ENCODE measurements around the gene MAPKAPK5. TPM values are rescaled to one million over a fixed set of nuclear protein-coding genes. Genes with fewer than 3 reads are reported as not detected.
"Not testable (repeated sequence)": the region's sequence is repeated elsewhere in the genome, so short reads cannot be mapped to it uniquely, and the experiment has no call there.

MAPKAPK5 gene
- total RNA-seq, 5 donors from 2014 or later (not counting 1 experiment from before 2014, with no cell fraction given) = 59.1 to 70.2 (median 65.3) TPM

GRCh38 chr12:111937429-111937828, 95.4 kb downstream of the MAPKAPK5 start:
- H3K27me3 Mint-ChIP-seq = no peaks in the 10 kb centered on the region

GRCh38 chr12:111942557-111942956, 100.5 kb downstream of the MAPKAPK5 start:
- H3K9me3 ChIP-seq = no peaks in the 10 kb centered on the region
- ATAC-seq (replicated peaks in 1 of 4) (no peak), DNase-seq (no peak)
- Mint-ChIP-seq H3K4me3 (no peak overlapping the region), H3K27ac (no peak overlapping the region), H3K9me3 (no peaks in the 10 kb centered on the region), H3K4me1 (peaks cover 14 to 18% (median 15%) of the 10 kb centered on the region in 3 donors), H3K36me3 (peaks cover 3% of the 10 kb centered on the region), H3K27me3 (no peaks in the 10 kb centered on the region)
- H3K27me3 ChIP-seq (replicated peaks in 1 of 2; ENCODE audit: control insufficient read depth in 2 of 2, extremely low read depth in 1 of 2, insufficient read depth in 2 of 2, low read length in 1 of 2) = no peaks in the 10 kb centered on the region
- H3K27ac ChIP-seq (ENCODE audit: low read length) = no peak overlapping the region
- no peak overlapping the region for H3K4me3 ChIP-seq (ENCODE audit: control insufficient read depth in 1 of 2, extremely low read depth in 1 of 2, low read length in 1 of 2)
- POLR2A ChIA-PET = no interaction called here
- WGBS (ENCODE audit: insufficient coverage) = 100% methylated on average over 2 of the region's 5 CpGs
- H3K4me1 ChIP-seq (ENCODE audit: control insufficient read depth in 1 of 2, extremely low read depth in 1 of 2, insufficient read depth in 2 of 2, low read length in 2 of 2) = peaks cover 5 to 10% of the 10 kb centered on the region in 2 experiments
- CTCF ChIA-PET = interaction anchor here (0.5 to 0.6 kb wide), 2 partner anchors 48 to 118 kb away, joined by 4 to 7 read pairs; no protein-coding TSS in a partner anchor
- peaks cover 0 to 6% of the 10 kb centered on the region in 2 donors for H3K36me3 ChIP-seq (ENCODE audit: control insufficient read depth in 2 of 2, extremely low read depth in 1 of 2, insufficient read depth in 1 of 2, low read length in 1 of 2)

More at GRCh38 chr12:111937429-111937828, 95.4 kb downstream of the MAPKAPK5 start:
- ATAC-seq (replicated peaks in 1 of 4) = no peak
- POLR2A ChIA-PET = interaction anchor here in 1 of 2 donors (0.6 kb wide), 1 partner anchor 116 kb away, joined by 10 read pairs; no protein-coding TSS in a partner anchor
- Mint-ChIP-seq H3K9me3 (no peaks in the 10 kb centered on the region), H3K4me3 (no peak overlapping the region), H3K27ac (no peak overlapping the region), H3K4me1 (peaks cover 0 to under 1% (median 0%) of the 10 kb centered on the region in 3 donors), H3K36me3 (peaks cover 21% of the 10 kb centered on the region)
- no CpG with 5 or more reads among the region's 1 CpG for WGBS (ENCODE audit: insufficient coverage)
- no peaks in the 10 kb centered on the region for H3K9me3 ChIP-seq
- DNase-seq = no peak
- H3K4me1 ChIP-seq (ENCODE audit: control insufficient read depth in 1 of 2, extremely low read depth in 1 of 2, insufficient read depth in 2 of 2, low read length in 2 of 2) = no peaks in the 10 kb centered on the region
- H3K27ac ChIP-seq (ENCODE audit: low read length) = no peak overlapping the region
- CTCF ChIA-PET = interaction anchor here (0.6 to 1.0 kb wide), 2 partner anchors 9 to 134 kb away, joined by 3 to 13 read pairs; no protein-coding TSS in a partner anchor
- H3K4me3 ChIP-seq (ENCODE audit: control insufficient read depth in 1 of 2, extremely low read depth in 1 of 2, low read length in 1 of 2) = no peak overlapping the region
- H3K36me3 ChIP-seq (ENCODE audit: control insufficient read depth in 2 of 2, extremely low read depth in 1 of 2, insufficient read depth in 1 of 2, low read length in 1 of 2) = peaks cover 3 to 28% of the 10 kb centered on the region in 2 donors
- H3K27me3 ChIP-seq (replicated peaks in 1 of 2; ENCODE audit: control insufficient read depth in 2 of 2, extremely low read depth in 1 of 2, insufficient read depth in 2 of 2, low read length in 1 of 2) = no peaks in the 10 kb centered on the region

DNA sequence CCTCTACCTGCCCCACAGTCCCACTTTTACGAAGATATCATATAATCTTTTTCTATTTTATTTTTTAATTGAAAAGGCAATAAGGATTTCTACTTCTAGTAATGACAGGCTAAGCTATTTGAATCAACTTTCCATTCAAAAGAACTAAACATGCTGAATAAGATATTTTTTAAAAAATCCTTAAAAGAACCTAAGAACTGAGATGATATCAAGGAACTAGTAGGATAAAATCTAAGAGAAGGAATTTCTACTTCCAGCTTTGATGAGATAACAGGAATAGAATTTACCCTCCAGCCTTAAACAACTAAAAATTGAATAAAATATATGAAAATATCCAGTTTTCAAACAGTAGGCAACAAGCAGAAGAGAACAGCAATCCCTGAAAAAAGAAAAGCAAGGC, 101.9 kb downstream of the MAPKAPK5 start:
- POLR2A ChIA-PET = interaction anchor here in 1 of 2 donors (1.3 kb wide), 1 partner anchor 69 kb away, joined by 9 read pairs; the partner anchor contains the start of genes ERP29 and TMEM116
- CTCF ChIA-PET = interaction anchor here (0.7 to 3.8 kb wide), 5 partner anchors 70 to 107 kb away, joined by 3 to 60 read pairs (median 5); partner anchors contain the start of genes ERP29 (in 1 of the 2) and TMEM116 (in 1 of the 2)
- no peaks in the 10 kb centered on the region for H3K27me3 Mint-ChIP-seq
- H3K36me3 Mint-ChIP-seq = peaks cover 3% of the 10 kb centered on the region
- H3K4me3 Mint-ChIP-seq = no peak overlapping the region
- no peak overlapping the region for H3K4me3 ChIP-seq (ENCODE audit: control insufficient read depth in 1 of 2, extremely low read depth in 1 of 2, low read length in 1 of 2)
- H3K27me3 ChIP-seq (replicated peaks in 1 of 2; ENCODE audit: control insufficient read depth in 2 of 2, extremely low read depth in 1 of 2, insufficient read depth in 2 of 2, low read length in 1 of 2) = no peaks in the 10 kb centered on the region
- peaks cover 0 to 2% of the 10 kb centered on the region in 2 donors for H3K36me3 ChIP-seq (ENCODE audit: control insufficient read depth in 2 of 2, extremely low read depth in 1 of 2, insufficient read depth in 1 of 2, low read length in 1 of 2)
- H3K4me1 Mint-ChIP-seq = peaks cover 17 to 23% (median 22%) of the 10 kb centered on the region in 3 donors
- H3K4me1 ChIP-seq (ENCODE audit: control insufficient read depth in 1 of 2, extremely low read depth in 1 of 2, insufficient read depth in 2 of 2, low read length in 2 of 2) = peaks cover 5 to 16% of the 10 kb centered on the region in 2 experiments
- no peak for DNase-seq
- no peak overlapping the region for H3K27ac ChIP-seq (ENCODE audit: low read length)
- no CpG with 5 or more reads among the region's 1 CpG for WGBS (ENCODE audit: insufficient coverage)
- H3K27ac Mint-ChIP-seq = no peak overlapping the region
- no peaks in the 10 kb centered on the region for H3K9me3 Mint-ChIP-seq
- H3K9me3 ChIP-seq = no peaks in the 10 kb centered on the region
- ATAC-seq (replicated peaks in 1 of 4) = no peak

DNA sequence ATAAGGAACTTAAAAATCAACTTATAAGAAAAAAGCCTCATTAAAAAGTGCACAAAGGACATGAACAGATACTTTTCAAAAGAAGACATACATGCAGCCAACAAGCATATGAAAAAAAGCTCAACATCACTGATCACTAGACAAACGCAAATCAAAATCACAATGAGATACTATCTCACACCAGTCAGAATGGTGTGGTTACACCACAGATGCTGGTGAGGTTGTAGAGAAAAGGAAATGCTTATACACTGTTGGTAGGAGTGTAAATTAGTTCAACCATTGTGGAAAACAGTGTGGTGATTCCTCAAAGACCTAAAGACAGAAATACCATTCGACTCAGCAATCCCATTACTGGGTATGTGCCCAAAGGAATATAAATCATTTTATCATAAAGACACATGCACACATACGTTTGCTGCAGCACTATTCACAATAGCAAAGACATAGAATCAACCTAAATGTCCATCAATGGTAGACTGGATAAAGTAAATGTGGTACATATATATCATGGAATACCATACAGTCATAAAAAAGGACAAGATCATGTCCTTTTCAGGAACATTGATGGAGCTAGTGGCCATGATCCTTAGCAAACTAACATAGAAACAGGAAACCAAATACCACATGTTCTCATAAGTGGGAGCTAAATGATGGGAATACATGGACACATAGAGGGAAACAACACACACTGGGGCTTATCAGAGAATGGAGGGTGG, 109.1 kb downstream of the MAPKAPK5 start:
- H3K36me3 Mint-ChIP-seq = peaks cover 28% of the 10 kb centered on the region
- H3K27ac ChIP-seq (ENCODE audit: low read length) = not testable (repeated sequence)
- CTCF ChIA-PET = interaction anchor here in 1 of 2 donors (0.6 to 0.8 kb wide), 4 partner anchors 61 to 1375 kb away, joined by 3 to 7 read pairs (median 4); partner anchors contain the start of gene TMEM116

More for the DNA sequence above, 109.1 kb downstream of the MAPKAPK5 start:
- POLR2A ChIA-PET; H3K27me3 ChIP-seq (replicated peaks in 1 of 2; ENCODE audit: control insufficient read depth in 2 of 2, extremely low read depth in 1 of 2, insufficient read depth in 2 of 2, low read length in 1 of 2); H3K9me3 ChIP-seq; H3K4me3 ChIP-seq (ENCODE audit: control insufficient read depth in 1 of 2, extremely low read depth in 1 of 2, low read length in 1 of 2); H3K36me3 ChIP-seq (ENCODE audit: control insufficient read depth in 2 of 2, extremely low read depth in 1 of 2, insufficient read depth in 1 of 2, low read length in 1 of 2); H3K27me3 Mint-ChIP-seq: not testable (repeated sequence)
- WGBS (ENCODE audit: insufficient coverage) = no CpG with 5 or more reads among the region's 3 CpGs
- peaks cover 0 to 13% (median 6%) of the 10 kb centered on the region in 3 donors for H3K9me3 Mint-ChIP-seq
- H3K4me1 Mint-ChIP-seq = peaks cover 43 to 52% (median 44%) of the 10 kb centered on the region in 3 donors
- peak overlapping the region in 1 of 3 donors; percentile 19 for H3K4me3 Mint-ChIP-seq
- ATAC-seq (replicated peaks in 1 of 4) = peak; percentile 64 to 86 (median 78)
- peak overlapping the region; percentile 69 to 79 for H3K27ac Mint-ChIP-seq
- peaks cover 4 to 17% of the 10 kb centered on the region in 2 experiments for H3K4me1 ChIP-seq (ENCODE audit: control insufficient read depth in 1 of 2, extremely low read depth in 1 of 2, insufficient read depth in 2 of 2, low read length in 2 of 2)
- DNase-seq = peak in 1 of 35 experiments; percentile 38

Other genes starting within 250 kb of the MAPKAPK5 start
- gene ATXN2, start 242.9 kb upstream of the MAPKAPK5 start, total RNA-seq = 10 to 100 TPM; 48.6 to 54.0 (median 50.3) TPM
- 10 to 100 TPM; 20.4 to 23.3 (median 20.6) TPM for gene BRAP, start 156.3 kb upstream of the MAPKAPK5 start, total RNA-seq
- gene ACAD10, start 156.2 kb upstream of the MAPKAPK5 start, total RNA-seq = 10 to 100 TPM; 28.8 to 53.4 (median 47.9) TPM
- 1 to 10 TPM; 1.3 to 3.5 (median 2.5) TPM for gene ALDH2, start 75.3 kb upstream of the MAPKAPK5 start, total RNA-seq
- gene TMEM116, start 170.9 kb downstream of the MAPKAPK5 start, total RNA-seq = 10 to 100 TPM; 16.0 to 27.2 (median 25.8) TPM
- 100 to 1,000 TPM; 114 to 175 (median 158) TPM for gene ERP29, start 171.2 kb downstream of the MAPKAPK5 start, total RNA-seq